Activated T-cell treated with anti-CD3 and anti-CD28 coated beads, Interleukin-2, amount 50 U/mL, for 72 hours (primary cell): ENCODE data around the gene PRAMEF11. TPM values are rescaled to one million over a fixed set of nuclear protein-coding genes. Genes with fewer than 3 reads are reported as not detected.
A peak's percentile ranks its signal among the peaks of the same experiment; 100 is the strongest.
"Not testable (repeated sequence)": the region's sequence is repeated elsewhere in the genome, so short reads cannot be mapped to it uniquely, and the experiment has no call there.

Source experiments
- ATAC-seq, 2 donors: fragments of 150-1000 bp; cut with Tn5 transposase; replicated peaks in 1 of 2; 2 replicates each; pipeline ENCODE4 v1.10.0; 2021; ENCODE audit warnings: moderate library complexity in 2 of 2, mild to moderate bottlenecking in 1 of 2
- DNase-seq, 2 donors: peaks; one replicate each; pipeline ENCODE4 v3.0.0; 2021 to 2022; ENCODE audit warnings: mixed read lengths in 1 of 2
- H3K27ac Mint-ChIP-seq: one replicate; pipeline ENCODE4 v1.8.0; 2022; ENCODE audit warnings: mild to moderate bottlenecking, moderate library complexity, mixed read lengths
- H3K27me3 Mint-ChIP-seq: one replicate; pipeline ENCODE4 v1.8.0; 2022; ENCODE audit warnings: low read depth, mixed read lengths
- H3K36me3 Mint-ChIP-seq, 2 donors: one replicate each; pipeline ENCODE4 v1.8.0; 2022; ENCODE audit warnings: mixed read lengths in 2 of 2, mild to moderate bottlenecking in 1 of 2; ENCODE audit not compliant: insufficient read depth in 2 of 2
- H3K4me1 Mint-ChIP-seq: one replicate; pipeline ENCODE4 v1.8.0; 2022; ENCODE audit warnings: low read depth, mixed read lengths
- H3K4me3 Mint-ChIP-seq, 2 donors: one replicate each; pipeline ENCODE4 v1.8.0; 2022; ENCODE audit warnings: mild to moderate bottlenecking in 2 of 2, mixed read lengths in 2 of 2, moderate library complexity in 2 of 2
- H3K9me3 Mint-ChIP-seq, 2 donors: one replicate each; pipeline ENCODE4 v1.8.0; 2022; ENCODE audit warnings: mixed read lengths in 2 of 2
- total RNA-seq, 2 donors: library from RNA; stranded (reverse); gene quantifications; one replicate each; pipeline ENCODE4 v1.2.3, GENCODE V29; 2022

The PRAMEF11 gene
- total RNA-seq, 2 donors from 2014 or later = not detected

GRCh38 chr1:12791097-12791496, 40.1 kb downstream of the PRAMEF11 start, which contains the start of gene PRAMEF1:
Gene PRAMEF1, plus strand, starts transcription at chr1:12791397. Its CDS starts 1,831 bp downstream, at chr1:12793228.
- H3K27me3 Mint-ChIP-seq, H3K4me3 Mint-ChIP-seq, ATAC-seq, H3K9me3 Mint-ChIP-seq, H3K27ac Mint-ChIP-seq, H3K4me1 Mint-ChIP-seq, H3K36me3 Mint-ChIP-seq, DNase-seq: not testable (repeated sequence)

DNA sequence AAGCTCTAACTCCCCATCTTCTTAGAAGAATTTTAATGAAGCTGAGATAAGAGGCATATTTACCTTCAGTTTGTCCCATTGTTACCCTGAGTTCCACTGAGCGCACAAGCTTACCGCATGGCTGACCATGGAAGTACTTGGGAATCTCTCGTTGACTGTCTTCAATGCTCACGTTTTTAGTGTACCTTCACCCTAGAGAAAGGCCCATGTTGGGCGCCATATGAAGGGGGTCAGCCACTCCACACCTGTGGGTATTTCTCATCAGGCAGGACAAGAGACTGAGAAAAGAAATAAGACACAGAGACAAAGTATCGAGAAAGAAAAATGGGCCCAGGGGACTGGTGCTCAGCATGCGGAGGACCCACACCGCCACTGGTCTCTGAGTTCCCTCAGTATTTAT, 46.5 kb downstream of the PRAMEF11 start:
- H3K27ac Mint-ChIP-seq, H3K27me3 Mint-ChIP-seq, H3K4me3 Mint-ChIP-seq, DNase-seq, H3K4me1 Mint-ChIP-seq, ATAC-seq, H3K9me3 Mint-ChIP-seq: not testable (repeated sequence)
- peaks cover 8 to 13% of the 10 kb centered on the region in 2 donors for H3K36me3 Mint-ChIP-seq

- H3K27ac Mint-ChIP-seq, H3K4me3 Mint-ChIP-seq, H3K27me3 Mint-ChIP-seq, H3K4me1 Mint-ChIP-seq, ATAC-seq, H3K9me3 Mint-ChIP-seq: not testable (repeated sequence)
- H3K36me3 Mint-ChIP-seq = peaks cover 8 to 13% of the 10 kb centered on the region in 2 donors
- DNase-seq = peak; percentile 4
Measured at GRCh38 chr1:12783783-12784182, 47.4 kb downstream of the PRAMEF11 start.

- not testable (repeated sequence) for H3K27ac Mint-ChIP-seq, H3K4me3 Mint-ChIP-seq, H3K9me3 Mint-ChIP-seq, ATAC-seq, H3K4me1 Mint-ChIP-seq, DNase-seq
- peaks cover 23% of the 10 kb centered on the region for H3K27me3 Mint-ChIP-seq
- peaks cover 8 to 13% of the 10 kb centered on the region in 2 donors for H3K36me3 Mint-ChIP-seq
Measured at GRCh38 chr1:12781488-12781887, 49.7 kb downstream of the PRAMEF11 start.

DNA sequence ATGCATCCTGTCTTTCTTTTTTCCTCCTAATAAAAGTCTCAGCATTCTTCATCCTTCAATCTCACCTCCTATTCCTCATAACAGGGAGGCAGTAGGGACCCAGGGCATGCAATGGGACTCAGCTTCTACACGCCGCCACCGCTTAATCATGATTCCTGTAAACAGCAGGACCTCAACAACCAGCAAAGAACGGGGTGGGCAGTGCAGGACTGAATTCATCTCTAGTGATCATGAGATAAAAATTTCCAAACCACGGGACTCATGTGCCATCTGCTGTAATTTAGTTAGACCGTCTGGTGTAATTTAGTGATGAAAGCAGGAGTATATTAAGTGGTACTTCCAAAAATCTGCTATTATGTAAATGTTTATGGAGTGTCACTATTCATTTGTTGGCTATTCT, 52.3 kb downstream of the PRAMEF11 start:
- Mint-ChIP-seq H3K4me3 (no peak overlapping the region), H3K27me3 (peaks cover 23% of the 10 kb centered on the region), H3K36me3 (peaks cover 0 to 5% of the 10 kb centered on the region in 2 donors), H3K27ac (no peak overlapping the region), H3K4me1 (no peaks in the 10 kb centered on the region), H3K9me3 (peaks cover 0 to 1% of the 10 kb centered on the region in 2 donors)
- DNase-seq (no peak), ATAC-seq (no peak)

GRCh38 chr1:12778061-12778460, 53.1 kb downstream of the PRAMEF11 start:
- Mint-ChIP-seq H3K9me3 (no peaks in the 10 kb centered on the region), H3K27ac (no peak overlapping the region), H3K4me3 (no peak overlapping the region), H3K27me3 (peaks cover 27% of the 10 kb centered on the region), H3K36me3 (peaks cover 0 to 1% of the 10 kb centered on the region in 2 donors), H3K4me1 (no peaks in the 10 kb centered on the region)
- ATAC-seq (no peak), DNase-seq (no peak)

- H3K36me3 Mint-ChIP-seq = no peaks in the 10 kb centered on the region
- peaks cover 32% of the 10 kb centered on the region for H3K27me3 Mint-ChIP-seq
- no peak overlapping the region for H3K27ac Mint-ChIP-seq
- ATAC-seq (no peak), DNase-seq (no peak)
- H3K9me3 Mint-ChIP-seq = no peaks in the 10 kb centered on the region
- H3K4me3 Mint-ChIP-seq = no peak overlapping the region
- no peaks in the 10 kb centered on the region for H3K4me1 Mint-ChIP-seq
Measured at GRCh38 chr1:12776801-12777557, 54.2 kb downstream of the PRAMEF11 start.

DNA sequence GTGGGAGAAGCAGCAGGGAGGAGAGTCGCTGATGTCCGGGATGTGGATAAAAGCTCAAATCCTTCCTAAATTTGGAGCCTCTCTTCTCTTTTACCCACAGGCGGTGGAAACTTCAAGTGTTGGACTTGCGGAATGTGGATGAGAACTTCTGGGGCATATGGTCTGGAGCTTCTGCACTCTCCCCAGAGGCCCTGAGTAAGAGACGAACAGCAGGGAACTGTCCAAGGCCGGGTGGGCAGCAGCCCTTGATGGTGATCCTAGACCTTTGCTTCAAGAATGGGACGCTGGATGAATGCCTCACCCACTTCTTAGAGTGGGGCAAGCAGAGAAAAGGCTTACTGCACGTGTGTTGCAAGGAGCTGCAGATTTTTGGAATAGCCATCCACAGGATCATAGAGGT, 55.8 kb downstream of the PRAMEF11 start:
- Mint-ChIP-seq H3K4me3 (no peak overlapping the region), H3K4me1 (no peaks in the 10 kb centered on the region), H3K36me3 (no peaks in the 10 kb centered on the region), H3K9me3 (no peaks in the 10 kb centered on the region), H3K27ac (no peak overlapping the region), H3K27me3 (peaks cover 45% of the 10 kb centered on the region)
- DNase-seq (no peak), ATAC-seq (no peak)

DNA sequence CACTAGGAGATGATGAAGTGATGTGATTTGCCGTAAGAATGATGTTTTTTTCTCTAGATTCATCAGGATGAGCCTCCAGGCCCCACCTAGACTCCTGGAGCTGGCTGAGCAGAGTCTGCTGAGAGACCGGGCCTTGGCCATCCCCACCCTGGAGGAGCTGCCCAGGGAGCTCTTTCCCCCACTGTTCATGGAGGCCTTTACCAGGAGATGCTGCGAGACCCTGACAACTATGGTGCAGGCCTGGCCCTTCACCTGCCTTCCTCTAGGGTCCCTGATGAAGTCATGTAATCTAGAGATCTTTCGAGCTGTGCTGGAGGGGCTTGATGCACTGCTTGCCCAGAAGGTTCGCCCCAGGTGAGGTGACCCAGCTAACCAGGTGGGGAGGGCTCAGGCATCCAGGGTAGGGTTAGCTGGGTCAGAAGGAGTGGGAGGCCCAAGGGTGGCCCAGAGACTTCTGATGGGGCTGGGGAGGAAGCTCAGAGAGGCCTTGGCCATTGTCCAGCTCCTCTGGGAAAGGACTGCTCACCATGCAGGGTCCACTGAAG, 56.3 kb downstream of the PRAMEF11 start:
- ATAC-seq = no peak

More for the DNA sequence above, 56.3 kb downstream of the PRAMEF11 start:
- no peak overlapping the region for H3K27ac Mint-ChIP-seq
- DNase-seq = no peak
- peaks cover 50% of the 10 kb centered on the region for H3K27me3 Mint-ChIP-seq
- no peaks in the 10 kb centered on the region for H3K9me3 Mint-ChIP-seq
- H3K4me1 Mint-ChIP-seq = no peaks in the 10 kb centered on the region
- H3K36me3 Mint-ChIP-seq = no peaks in the 10 kb centered on the region
- H3K4me3 Mint-ChIP-seq = no peak overlapping the region

Other genes starting within 250 kb of the PRAMEF11 start
- gene DHRS3, start 213.2 kb downstream of the PRAMEF11 start, total RNA-seq = 10 to 100 TPM; 60.4 to 65.3 TPM
- gene AADACL4, start 187.3 kb downstream of the PRAMEF11 start, total RNA-seq = not detected
- not detected for gene AADACL3, start 115.3 kb downstream of the PRAMEF11 start, total RNA-seq
- not detected for gene CFAP107, start 85.2 kb downstream of the PRAMEF11 start, total RNA-seq
- not detected for gene PRAMEF12, start 57.7 kb downstream of the PRAMEF11 start, total RNA-seq
- not detected for gene PRAMEF1, start 40.0 kb downstream of the PRAMEF11 start, total RNA-seq
- gene HNRNPCL1, start 17.3 kb upstream of the PRAMEF11 start, total RNA-seq = not detected
- not detected for gene PRAMEF2, start 25.7 kb upstream of the PRAMEF11 start, total RNA-seq
- gene PRAMEF4, start 54.8 kb upstream of the PRAMEF11 start, total RNA-seq = not detected
- gene PRAMEF10, start 66.9 kb upstream of the PRAMEF11 start, total RNA-seq = not detected
- not detected for gene PRAMEF7, start 85.2 kb upstream of the PRAMEF11 start, total RNA-seq
- gene PRAMEF6, start 116.2 kb upstream of the PRAMEF11 start, total RNA-seq = not detected
- not detected for gene PRAMEF27, start 225.2 kb upstream of the PRAMEF11 start, total RNA-seq
- gene HNRNPCL3, start 229.4 kb upstream of the PRAMEF11 start, total RNA-seq = not detected
- gene PRAMEF25, start 239.4 kb upstream of the PRAMEF11 start, total RNA-seq = not detected